Measurements from ENCODE around the gene MTA2.
"Not testable (repeated sequence)": the region's sequence is repeated elsewhere in the genome, so short reads cannot be mapped to it uniquely, and the experiment has no call there.

Gene MTA2

DNA sequence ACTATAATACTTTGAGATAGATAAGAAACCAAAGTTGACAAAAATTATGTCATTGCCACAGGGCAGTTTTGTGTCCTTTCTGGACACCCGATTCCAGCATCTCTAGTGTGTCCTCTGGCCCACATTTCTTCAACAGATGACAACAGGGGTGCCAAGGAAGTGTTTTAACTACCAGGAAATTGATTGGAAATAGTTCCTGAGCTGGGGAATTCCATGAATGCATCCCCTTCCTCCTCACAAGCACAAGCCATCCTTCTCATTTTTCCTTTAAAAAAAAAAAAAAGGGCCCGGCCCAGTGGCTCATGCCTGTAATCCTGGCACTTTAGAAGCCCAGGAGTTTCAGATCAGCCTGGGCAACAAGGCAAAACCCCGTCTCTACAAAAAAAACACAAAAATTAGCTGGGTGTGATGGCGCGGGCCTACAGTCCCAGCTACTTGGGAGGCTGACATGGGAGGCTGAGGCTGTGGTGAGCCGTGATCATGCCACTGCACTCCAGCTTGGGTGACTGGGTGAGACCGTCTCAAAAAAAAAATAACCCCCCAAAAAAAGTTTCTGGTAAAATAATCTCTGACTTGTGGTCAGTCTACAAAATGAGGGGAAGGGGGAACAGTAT lies 20.9 kb upstream of the MTA2 start:
- Histone ChIP-seq H3K4me2 (peak overlapping the region; percentile 47), H2AFZ (ENCODE audit: low read depth) (peak overlapping the region; percentile 70; the same call in 1 of the 2 replicates)

GRCh38 chr11:62621567-62622470 lies 20.2 kb upstream of the MTA2 start, which contains the start of gene B3GAT3:
B3GAT3 (minus strand) TSS chr11:62621986; CDS start chr11:62621947, 39 bp downstream.
- Histone ChIP-seq H3K4me1 (ENCODE audit: low read depth, poor library complexity, severe bottlenecking) (peaks cover 22% of the 10 kb centered on the region), H3K9ac (peak within 1 kb of the TSS; percentile 65; the same call in 1 of the 2 replicates), H4K20me1 (ENCODE audit: insufficient read depth) (no peaks in the 10 kb centered on the region), H3K27ac (peak within 1 kb of the TSS; percentile 56), H3K4me3 (IDR thresholded peaks at IDR 0.05; ENCODE audit: insufficient read depth, low read depth, low read length) (no peak within 1 kb of the TSS), H3K36me3 (ENCODE audit: insufficient read depth) (no peaks in the 10 kb centered on the region), H3K27me3 (ENCODE audit: insufficient read depth, low read depth) (no peaks in the 10 kb centered on the region), H3K79me2 (ENCODE audit: insufficient read depth, low read depth) (no peaks in the 10 kb centered on the region), H2AFZ (ENCODE audit: low read depth) (peak within 1 kb of the TSS; percentile 70; the same call in 1 of the 2 replicates), H3K4me2 (peak within 1 kb of the TSS; percentile 71)
- TF ChIP-seq, protein P1, sequence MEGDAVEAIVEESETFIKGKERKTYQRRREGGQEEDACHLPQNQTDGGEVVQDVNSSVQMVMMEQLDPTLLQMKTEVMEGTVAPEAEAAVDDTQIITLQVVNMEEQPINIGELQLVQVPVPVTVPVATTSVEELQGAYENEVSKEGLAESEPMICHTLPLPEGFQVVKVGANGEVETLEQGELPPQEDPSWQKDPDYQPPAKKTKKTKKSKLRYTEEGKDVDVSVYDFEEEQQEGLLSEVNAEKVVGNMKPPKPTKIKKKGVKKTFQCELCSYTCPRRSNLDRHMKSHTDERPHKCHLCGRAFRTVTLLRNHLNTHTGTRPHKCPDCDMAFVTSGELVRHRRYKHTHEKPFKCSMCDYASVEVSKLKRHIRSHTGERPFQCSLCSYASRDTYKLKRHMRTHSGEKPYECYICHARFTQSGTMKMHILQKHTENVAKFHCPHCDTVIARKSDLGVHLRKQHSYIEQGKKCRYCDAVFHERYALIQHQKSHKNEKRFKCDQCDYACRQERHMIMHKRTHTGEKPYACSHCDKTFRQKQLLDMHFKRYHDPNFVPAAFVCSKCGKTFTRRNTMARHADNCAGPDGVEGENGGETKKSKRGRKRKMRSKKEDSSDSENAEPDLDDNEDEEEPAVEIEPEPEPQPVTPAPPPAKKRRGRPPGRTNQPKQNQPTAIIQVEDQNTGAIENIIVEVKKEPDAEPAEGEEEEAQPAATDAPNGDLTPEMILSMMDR (conservative IDR thresholded peaks at IDR 0.05; ENCODE audit: low read depth, low read length), result no peak

More for the DNA sequence above, 20.9 kb upstream of the MTA2 start:
- Histone ChIP-seq H3K4me1 (ENCODE audit: low read depth, poor library complexity, severe bottlenecking) (peaks cover 22% of the 10 kb centered on the region), H3K9ac (peak overlapping the region; percentile 20; the same call in 1 of the 2 replicates), H4K20me1 (ENCODE audit: insufficient read depth) (no peaks in the 10 kb centered on the region), H3K36me3 (ENCODE audit: insufficient read depth) (no peaks in the 10 kb centered on the region), H3K4me3 (IDR thresholded peaks at IDR 0.05; ENCODE audit: insufficient read depth, low read depth, low read length) (no peak overlapping the region), H3K79me2 (ENCODE audit: insufficient read depth, low read depth) (no peaks in the 10 kb centered on the region), H3K27me3 (ENCODE audit: insufficient read depth, low read depth) (no peaks in the 10 kb centered on the region), H3K27ac (peak overlapping the region; percentile 56)
- TF ChIP-seq, protein P1 (conservative IDR thresholded peaks at IDR 0.05; ENCODE audit: low read depth, low read length), result no peak

GRCh38 chr11:62621027-62621566 lies 19.4 kb upstream of the MTA2 start:
- Histone ChIP-seq H3K27ac (peak overlapping the region; percentile 56), H3K4me1 (ENCODE audit: low read depth, poor library complexity, severe bottlenecking) (peaks cover 22% of the 10 kb centered on the region)
- TF ChIP-seq, protein P1 (conservative IDR thresholded peaks at IDR 0.05; ENCODE audit: low read depth, low read length), result no peak

GRCh38 chr11:62616957-62617356 lies 15.3 kb upstream of the MTA2 start:
- not testable (repeated sequence) for H4K20me1 ChIP-seq (ENCODE audit: insufficient read depth); H3K4me2 ChIP-seq; H3K27me3 ChIP-seq (ENCODE audit: insufficient read depth, low read depth); H2AFZ ChIP-seq (ENCODE audit: low read depth); H3K27ac ChIP-seq; H3K36me3 ChIP-seq (ENCODE audit: insufficient read depth); H3K4me3 ChIP-seq (IDR thresholded peaks at IDR 0.05; ENCODE audit: insufficient read depth, low read depth, low read length); H3K9ac ChIP-seq; H3K79me2 ChIP-seq (ENCODE audit: insufficient read depth, low read depth)
- peaks cover 35% of the 10 kb centered on the region for H3K4me1 ChIP-seq (ENCODE audit: low read depth, poor library complexity, severe bottlenecking)

More at GRCh38 chr11:62621027-62621566, 19.4 kb upstream of the MTA2 start:
- peak overlapping the region; percentile 70; the same call in 1 of the 2 replicates for H2AFZ ChIP-seq (ENCODE audit: low read depth)
- no peaks in the 10 kb centered on the region for H4K20me1 ChIP-seq (ENCODE audit: insufficient read depth)
- H3K4me3 ChIP-seq (IDR thresholded peaks at IDR 0.05; ENCODE audit: insufficient read depth, low read depth, low read length), result no peak overlapping the region
- no peaks in the 10 kb centered on the region for H3K79me2 ChIP-seq (ENCODE audit: insufficient read depth, low read depth)
- H3K36me3 ChIP-seq (ENCODE audit: insufficient read depth), result no peaks in the 10 kb centered on the region
- no peaks in the 10 kb centered on the region for H3K27me3 ChIP-seq (ENCODE audit: insufficient read depth, low read depth)
- peak overlapping the region; percentile 71 for H3K4me2 ChIP-seq
- peak overlapping the region; percentile 65; the same call in 1 of the 2 replicates for H3K9ac ChIP-seq

Data from KMS-11 (cell line).